ENCODE measurements around the gene CHPF. TPM values are rescaled to one million over a fixed set of nuclear protein-coding genes. Genes with fewer than 3 reads are reported as not detected.

Gene CHPF
- total and polyA plus RNA-seq, 9 donors: 46.1 to 74.6 (median 61.9) TPM

DNA sequence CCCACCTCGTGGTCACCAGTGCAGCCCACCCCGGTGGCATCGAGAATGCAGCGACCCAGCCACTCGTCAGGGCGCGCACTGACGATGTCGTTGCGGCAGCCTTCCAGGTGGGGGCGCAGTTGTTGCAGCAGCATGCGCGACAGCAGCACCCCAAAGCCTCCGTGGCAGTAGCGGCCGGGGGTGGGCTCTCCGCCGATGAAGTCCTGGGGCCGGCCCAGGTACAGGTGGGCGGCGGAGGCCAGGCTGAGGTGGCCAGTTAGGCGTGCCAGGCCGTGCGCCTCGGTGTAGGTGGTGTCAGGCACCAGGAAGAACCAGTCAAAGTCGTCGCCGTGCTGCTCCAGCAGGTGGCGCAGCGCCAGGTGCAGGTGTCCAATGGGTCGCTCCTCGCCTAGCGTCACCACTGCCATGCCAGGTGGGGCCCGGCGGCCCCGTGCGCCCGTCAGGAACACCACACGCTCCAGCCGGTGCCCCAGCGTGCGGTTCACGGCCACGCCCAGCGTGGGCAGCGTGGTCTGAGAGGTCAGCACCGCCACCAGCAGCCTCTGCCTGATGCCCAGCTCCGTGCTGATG, 1.9 kb downstream of the CHPF start:
- no peaks in the 10 kb centered on the region for H3K9me3 ChIP-seq (replicated peaks; ENCODE audit: control insufficient read depth, low read depth, low read length)
- H3K4me3 ChIP-seq (ENCODE audit: low read length): peak overlapping the region; percentile 9
- peaks cover 42% of the 10 kb centered on the region for H3K4me1 ChIP-seq (ENCODE audit: control insufficient read depth, insufficient read depth, low read length)
- H3K36me3 ChIP-seq (ENCODE audit: control insufficient read depth, insufficient read depth, low read length): peaks cover 33% of the 10 kb centered on the region
- peaks cover 8% of the 10 kb centered on the region for H3K27me3 ChIP-seq (ENCODE audit: control insufficient read depth, insufficient read depth, low read length)
- peak; percentile 76 for DNase-seq
- WGBS (ENCODE audit: insufficient coverage): 4% methylated on average over 39 of the region's 48 CpGs
- H3K27ac ChIP-seq (ENCODE audit: low read length): peak overlapping the region; percentile 42

DNA sequence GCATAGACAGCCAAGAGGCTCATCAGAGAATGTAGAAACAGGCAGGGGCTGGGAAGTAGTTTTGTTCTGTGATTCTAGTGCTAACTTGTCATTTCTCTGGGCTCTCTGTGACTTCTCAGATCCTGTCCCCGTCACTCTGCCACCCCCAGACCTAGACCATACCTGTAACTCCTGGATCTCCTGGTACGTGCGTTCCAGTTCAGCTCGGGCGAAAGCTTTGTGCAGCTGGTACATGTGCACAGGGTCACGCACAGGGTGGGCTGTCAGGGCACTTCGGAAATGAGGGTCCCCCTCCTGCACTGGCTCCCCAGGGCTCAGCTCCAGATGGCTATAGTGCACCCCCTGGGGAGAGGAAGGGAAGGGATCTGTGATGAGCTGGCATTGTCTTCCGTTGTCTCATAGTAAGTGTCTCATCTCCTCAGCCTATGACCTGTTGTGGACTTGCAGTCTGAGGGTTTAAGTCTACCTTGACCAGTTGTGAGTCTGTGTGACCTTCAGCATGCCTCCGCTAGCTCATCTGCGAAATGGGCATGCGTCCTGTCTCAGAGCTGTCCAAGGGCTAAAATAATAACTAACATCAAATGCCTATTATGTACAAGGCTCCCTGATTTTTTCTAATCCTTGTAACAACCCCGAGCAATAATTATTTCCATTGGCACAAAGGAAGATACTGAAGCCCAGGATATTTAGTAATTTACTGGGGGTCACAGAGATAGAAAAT, 2.7 kb downstream of the CHPF start:
- no peak overlapping the region for H3K27ac ChIP-seq (ENCODE audit: low read length)
- peaks cover 42% of the 10 kb centered on the region for H3K4me1 ChIP-seq (ENCODE audit: control insufficient read depth, insufficient read depth, low read length)
- DNase-seq: no peak
- no peak overlapping the region for H3K4me3 ChIP-seq (ENCODE audit: low read length)
- peaks cover 33% of the 10 kb centered on the region for H3K36me3 ChIP-seq (ENCODE audit: control insufficient read depth, insufficient read depth, low read length)
- H3K27me3 ChIP-seq (ENCODE audit: control insufficient read depth, insufficient read depth, low read length): peaks cover 10% of the 10 kb centered on the region
- no peaks in the 10 kb centered on the region for H3K9me3 ChIP-seq (replicated peaks; ENCODE audit: control insufficient read depth, low read depth, low read length)
- 94% methylated on average over 7 of the region's 12 CpGs for WGBS (ENCODE audit: insufficient coverage)

DNA sequence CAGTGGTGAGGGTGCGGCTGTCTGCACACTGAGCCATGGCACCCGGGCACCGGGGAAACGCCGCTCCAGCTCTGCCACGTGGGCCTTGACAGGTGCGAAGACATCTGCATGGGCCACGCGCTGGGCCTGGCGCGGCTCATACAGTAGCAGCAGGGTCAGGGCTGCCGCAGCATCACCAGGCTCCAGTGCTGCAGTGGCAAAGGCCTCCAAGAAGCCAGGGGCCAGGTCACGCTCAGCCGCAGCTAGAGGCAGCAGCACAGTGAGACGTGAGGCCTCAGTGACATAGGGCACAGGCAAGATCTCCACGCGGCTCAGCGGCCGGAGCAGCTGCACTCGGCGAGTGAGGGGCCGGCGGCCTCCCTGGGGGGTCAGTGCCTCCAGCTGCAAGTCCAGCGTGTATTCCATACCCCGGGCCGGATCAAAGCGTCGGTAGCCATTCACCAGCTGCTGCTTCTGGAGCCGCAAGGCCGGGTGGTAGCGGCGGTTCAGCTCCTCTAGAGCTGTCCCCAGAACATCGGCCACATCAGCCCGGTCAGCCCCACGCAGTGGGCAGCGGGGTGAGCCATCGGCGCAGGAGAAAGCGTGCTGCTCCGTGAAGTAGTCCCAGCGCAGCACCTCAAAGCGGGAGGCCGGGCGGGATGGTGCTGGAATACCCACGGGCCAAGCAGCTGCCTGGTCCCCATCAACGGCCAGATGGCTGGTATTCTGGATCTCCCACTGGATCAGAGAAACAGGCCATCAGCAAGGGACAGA, 3.5 kb downstream of the CHPF start:
- Histone ChIP-seq H3K4me1 (ENCODE audit: control insufficient read depth, insufficient read depth, low read length) (peaks cover 42% of the 10 kb centered on the region), H3K27me3 (ENCODE audit: control insufficient read depth, insufficient read depth, low read length) (peaks cover 6% of the 10 kb centered on the region), H3K4me3 (ENCODE audit: low read length) (no peak overlapping the region), H3K9me3 (replicated peaks; ENCODE audit: control insufficient read depth, low read depth, low read length) (no peaks in the 10 kb centered on the region), H3K36me3 (ENCODE audit: control insufficient read depth, insufficient read depth, low read length) (peaks cover 33% of the 10 kb centered on the region), H3K27ac (ENCODE audit: low read length) (no peak overlapping the region)
- 89% methylated on average over 45 of the region's 46 CpGs for WGBS (ENCODE audit: insufficient coverage)
- DNase-seq: no peak

DNA sequence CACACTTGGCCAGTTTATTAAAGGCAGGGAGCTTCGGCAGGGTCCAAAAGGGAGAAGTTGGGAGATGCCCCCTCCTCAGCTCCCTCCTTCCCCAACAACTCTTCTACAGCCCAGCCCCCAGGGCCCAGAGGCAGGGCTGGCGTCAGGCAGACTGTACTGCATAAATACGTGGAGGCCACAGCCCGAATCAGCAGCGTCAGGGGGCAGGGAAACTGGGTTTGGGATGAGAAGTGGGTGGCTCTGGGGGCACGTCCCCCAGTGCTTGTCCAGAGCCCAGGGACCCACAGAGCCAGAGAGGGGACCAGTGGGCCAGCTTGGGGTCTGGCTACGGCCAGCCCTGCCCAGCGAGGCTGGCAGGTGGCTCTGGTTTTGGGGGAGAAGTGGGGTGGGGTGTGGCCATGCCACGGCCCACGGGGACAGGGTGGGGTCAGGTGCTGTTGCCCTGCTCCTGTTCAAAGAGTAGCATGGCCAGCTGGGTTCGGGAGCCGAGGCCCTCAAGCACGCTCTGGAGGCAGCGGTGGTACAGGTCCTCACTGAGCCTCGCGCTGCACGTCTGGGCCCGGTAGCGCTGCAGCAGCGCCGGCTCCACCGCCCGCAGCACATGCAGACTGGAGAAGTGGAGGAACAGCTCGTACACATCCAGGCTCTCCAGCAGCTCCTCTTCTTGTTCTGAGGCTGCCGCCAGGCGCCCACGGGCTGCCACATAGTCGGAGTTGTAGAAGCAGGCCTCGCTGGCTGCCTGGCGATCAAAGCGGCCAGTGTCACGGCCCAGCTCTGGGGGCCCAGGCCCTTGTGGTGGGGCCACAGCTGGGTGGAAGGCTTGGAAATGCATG, 4.4 kb downstream of the CHPF start:
- peaks cover 33% of the 10 kb centered on the region for H3K36me3 ChIP-seq (ENCODE audit: control insufficient read depth, insufficient read depth, low read length)
- H3K27ac ChIP-seq (ENCODE audit: low read length): peak overlapping the region; percentile 13
- 83% methylated on average over 30 of the region's 32 CpGs for WGBS (ENCODE audit: insufficient coverage)
- H3K9me3 ChIP-seq (replicated peaks; ENCODE audit: control insufficient read depth, low read depth, low read length): no peaks in the 10 kb centered on the region
- no peak for DNase-seq
- H3K27me3 ChIP-seq (ENCODE audit: control insufficient read depth, insufficient read depth, low read length): peaks cover 7% of the 10 kb centered on the region
- no peak overlapping the region for H3K4me3 ChIP-seq (ENCODE audit: low read length)
- peaks cover 37% of the 10 kb centered on the region for H3K4me1 ChIP-seq (ENCODE audit: control insufficient read depth, insufficient read depth, low read length)

DNA sequence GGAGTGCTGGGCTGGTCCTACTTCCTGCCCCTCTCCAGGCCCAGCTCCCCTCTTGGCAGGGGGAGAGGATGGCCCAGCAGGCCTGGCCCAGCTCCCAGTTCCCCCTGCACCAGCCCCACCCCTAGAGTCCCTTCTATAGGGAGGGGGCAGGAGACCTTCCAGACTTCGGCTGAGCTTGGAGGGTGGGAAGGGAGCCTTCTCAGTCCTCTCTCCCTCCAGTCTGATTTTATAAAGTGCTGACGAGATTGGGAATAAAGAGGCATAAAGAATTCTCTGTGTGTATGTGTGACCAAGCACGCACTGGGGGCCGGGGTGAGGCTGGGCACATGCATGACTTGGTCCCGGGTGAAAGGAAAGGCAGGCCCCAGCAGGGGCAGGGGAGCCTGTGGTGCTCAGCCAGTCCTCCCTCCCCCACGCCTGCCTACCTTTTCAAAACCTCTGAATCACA, 5.1 kb downstream of the CHPF start:
- DNase-seq: peak; percentile 60
- H3K9me3 ChIP-seq (replicated peaks; ENCODE audit: control insufficient read depth, low read depth, low read length): no peaks in the 10 kb centered on the region
- H3K27me3 ChIP-seq (ENCODE audit: control insufficient read depth, insufficient read depth, low read length): peaks cover 9% of the 10 kb centered on the region
- peaks cover 33% of the 10 kb centered on the region for H3K36me3 ChIP-seq (ENCODE audit: control insufficient read depth, insufficient read depth, low read length)
- peaks cover 34% of the 10 kb centered on the region for H3K4me1 ChIP-seq (ENCODE audit: control insufficient read depth, insufficient read depth, low read length)
- no peak overlapping the region for H3K4me3 ChIP-seq (ENCODE audit: low read length)
- H3K27ac ChIP-seq (ENCODE audit: low read length): no peak overlapping the region
- WGBS (ENCODE audit: insufficient coverage): 42% methylated on average over 2 of the region's 6 CpGs

DNA sequence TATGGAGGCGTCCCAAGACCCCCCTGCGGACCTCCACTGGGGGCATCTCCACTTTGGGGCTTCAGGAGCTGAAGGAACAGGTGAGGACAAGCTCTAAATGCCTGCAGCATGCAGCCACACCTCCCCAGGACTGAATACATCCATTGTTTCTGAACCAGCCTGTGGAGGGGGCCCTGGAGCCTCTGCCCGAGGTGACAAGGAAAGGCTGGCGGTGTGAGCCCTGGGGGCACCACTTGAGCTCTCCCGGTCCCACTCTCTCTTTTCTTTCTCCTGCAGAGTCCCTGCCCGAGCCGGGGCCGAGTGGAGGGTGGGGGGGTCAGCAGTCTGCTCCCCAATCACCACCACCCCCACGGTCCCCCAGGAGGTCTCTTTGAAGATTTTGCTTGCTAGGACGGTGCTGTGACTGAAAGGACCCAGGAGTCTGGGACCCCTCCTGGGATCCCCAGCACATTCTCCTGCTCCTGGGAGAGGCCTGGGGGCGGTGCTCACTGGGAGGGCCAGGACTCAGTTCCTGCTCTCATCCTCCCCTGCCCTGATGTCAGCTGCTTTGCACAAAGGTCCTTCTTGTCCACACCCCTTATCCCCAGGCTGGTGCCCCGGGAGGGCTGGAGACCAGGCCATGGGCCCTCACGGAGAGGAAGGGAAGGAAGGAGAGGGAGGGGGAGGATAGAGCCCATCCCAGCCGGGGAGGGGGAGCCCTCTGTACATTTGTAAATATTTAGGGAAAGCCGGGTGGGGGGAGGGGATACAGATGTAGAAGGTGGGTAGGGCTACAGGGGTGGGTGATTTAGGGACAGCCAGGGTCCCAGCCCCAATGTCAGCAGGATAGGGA, 5.7 kb downstream of the CHPF start:
- Histone ChIP-seq H3K36me3 (ENCODE audit: control insufficient read depth, insufficient read depth, low read length) (peaks cover 33% of the 10 kb centered on the region), H3K4me1 (ENCODE audit: control insufficient read depth, insufficient read depth, low read length) (peaks cover 34% of the 10 kb centered on the region), H3K27me3 (ENCODE audit: control insufficient read depth, insufficient read depth, low read length) (peaks cover 11% of the 10 kb centered on the region), H3K9me3 (replicated peaks; ENCODE audit: control insufficient read depth, low read depth, low read length) (no peaks in the 10 kb centered on the region), H3K4me3 (ENCODE audit: low read length) (no peak overlapping the region), H3K27ac (ENCODE audit: low read length) (no peak overlapping the region)
- 56% methylated on average over 5 of the region's 15 CpGs for WGBS (ENCODE audit: insufficient coverage)
- peak; percentile 47 for DNase-seq

DNA sequence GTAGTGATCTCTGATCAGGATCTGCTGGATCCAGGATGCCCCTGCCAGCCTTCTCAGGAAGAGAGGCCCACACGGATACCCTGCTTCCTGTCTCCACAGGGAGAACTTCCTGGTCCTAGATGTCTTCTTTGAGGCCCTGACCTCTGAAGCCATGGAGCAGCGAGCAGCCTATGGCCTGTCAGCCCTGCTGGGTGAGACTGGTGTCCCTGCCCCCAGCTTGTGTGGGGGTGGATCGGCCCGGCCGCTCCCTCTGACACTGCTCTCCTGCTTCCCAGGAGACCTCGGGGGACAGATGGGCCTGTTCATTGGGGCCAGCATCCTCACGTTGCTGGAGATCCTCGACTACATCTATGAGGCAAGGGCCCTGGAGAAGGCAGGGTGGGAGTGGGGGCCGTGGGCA, 6.6 kb downstream of the CHPF start:
- no peak for DNase-seq
- H3K27ac ChIP-seq (ENCODE audit: low read length): no peak overlapping the region
- H3K27me3 ChIP-seq (ENCODE audit: control insufficient read depth, insufficient read depth, low read length): peaks cover 12% of the 10 kb centered on the region
- H3K4me3 ChIP-seq (ENCODE audit: low read length): no peak overlapping the region
- H3K36me3 ChIP-seq (ENCODE audit: control insufficient read depth, insufficient read depth, low read length): peaks cover 33% of the 10 kb centered on the region
- H3K9me3 ChIP-seq (replicated peaks; ENCODE audit: control insufficient read depth, low read depth, low read length): no peaks in the 10 kb centered on the region
- WGBS (ENCODE audit: insufficient coverage): 59% methylated on average over 9 of the region's 9 CpGs
- H3K4me1 ChIP-seq (ENCODE audit: control insufficient read depth, insufficient read depth, low read length): peaks cover 25% of the 10 kb centered on the region

DNA sequence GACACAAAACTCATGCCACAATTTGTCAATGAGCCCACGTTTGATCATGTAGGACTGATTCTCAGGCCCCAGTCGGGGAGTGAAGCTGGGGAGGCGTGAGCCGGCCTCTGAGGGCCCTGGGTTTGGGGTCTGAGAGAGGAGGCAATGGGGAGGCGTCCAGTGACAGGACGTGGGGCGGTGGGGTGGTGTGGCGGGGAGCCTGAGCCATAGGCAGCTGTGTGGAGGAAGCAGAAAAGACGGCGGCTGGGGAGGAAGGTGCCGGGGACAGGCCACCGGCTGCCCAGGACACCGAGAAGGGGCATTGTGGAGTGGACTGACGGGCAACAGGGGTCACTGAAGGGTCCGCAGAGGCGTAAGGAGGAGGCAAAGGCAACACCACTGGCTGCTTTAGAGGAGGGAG, 7.2 kb downstream of the CHPF start:
- Histone ChIP-seq H3K27me3 (ENCODE audit: control insufficient read depth, insufficient read depth, low read length) (peaks cover 15% of the 10 kb centered on the region), H3K4me1 (ENCODE audit: control insufficient read depth, insufficient read depth, low read length) (peaks cover 20% of the 10 kb centered on the region), H3K27ac (ENCODE audit: low read length) (no peak overlapping the region), H3K4me3 (ENCODE audit: low read length) (no peak overlapping the region), H3K36me3 (ENCODE audit: control insufficient read depth, insufficient read depth, low read length) (peaks cover 31% of the 10 kb centered on the region), H3K9me3 (replicated peaks; ENCODE audit: control insufficient read depth, low read depth, low read length) (no peaks in the 10 kb centered on the region)
- WGBS (ENCODE audit: insufficient coverage): 69% methylated on average over 14 of the region's 16 CpGs
- no peak for DNase-seq

DNA sequence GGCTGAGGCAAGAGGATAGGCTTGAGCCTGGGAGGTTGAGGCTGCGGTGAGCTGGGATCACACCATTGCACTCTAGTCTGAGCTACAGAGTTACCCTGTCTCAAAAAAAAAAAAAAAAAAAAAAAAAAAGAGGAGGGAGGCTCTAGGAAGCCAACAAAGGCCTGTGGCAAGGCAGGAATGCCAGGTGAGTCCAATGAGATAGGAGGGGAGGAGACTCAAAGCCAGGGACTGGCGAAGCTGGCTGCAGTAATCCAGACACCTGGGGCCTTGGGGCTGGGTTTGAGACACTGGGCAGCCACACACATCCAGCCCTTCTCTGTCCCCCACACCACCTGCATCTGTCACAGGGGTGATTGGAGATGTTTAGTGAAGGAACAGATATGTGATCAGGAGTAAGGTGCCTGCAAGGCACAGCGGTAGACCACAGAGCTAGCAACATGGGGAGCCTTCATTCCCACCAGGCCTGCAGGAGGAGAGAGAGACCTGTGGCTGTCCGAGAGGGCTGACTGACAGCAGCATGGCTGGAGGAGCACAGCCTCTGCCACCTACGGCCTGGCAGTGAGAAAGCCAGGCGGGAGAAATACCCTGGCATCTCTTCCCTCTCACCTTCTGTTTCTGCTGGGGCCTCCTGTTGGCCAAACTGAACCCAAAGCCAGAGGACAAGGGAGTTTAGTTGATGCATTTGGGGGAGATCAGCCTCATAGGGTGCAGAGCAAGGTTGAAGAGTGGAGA, 9.5 kb downstream of the CHPF start:
- 78% methylated on average over 1 of the region's 6 CpGs for WGBS (ENCODE audit: insufficient coverage)

More for the DNA sequence above, 9.5 kb downstream of the CHPF start:
- Histone ChIP-seq H3K27ac (ENCODE audit: low read length) (no peak overlapping the region), H3K4me3 (ENCODE audit: low read length) (no peak overlapping the region), H3K4me1 (ENCODE audit: control insufficient read depth, insufficient read depth, low read length) (peaks cover 22% of the 10 kb centered on the region), H3K9me3 (replicated peaks; ENCODE audit: control insufficient read depth, low read depth, low read length) (no peaks in the 10 kb centered on the region), H3K27me3 (ENCODE audit: control insufficient read depth, insufficient read depth, low read length) (peaks cover 30% of the 10 kb centered on the region), H3K36me3 (ENCODE audit: control insufficient read depth, insufficient read depth, low read length) (peaks cover 8% of the 10 kb centered on the region)
- no peak for DNase-seq

Data from muscle of leg (tissue), 11 donors.